Hematopoietic multipotent progenitor cell treated with erythropoietin and hydrocortisone succinate and interleukin-3 and kit ligand, for 6 days (in vitro differentiated cells): ENCODE data around the gene SIK3.
A peak's percentile ranks its signal among the peaks of the same experiment; 100 is the strongest.
"Not testable (repeated sequence)": the region's sequence is repeated elsewhere in the genome, so short reads cannot be mapped to it uniquely, and the experiment has no call there.

ENCODE experiments used
- DNase-seq: peaks from one replicate; pipeline ENCODE4 v3.0.0-alpha.2; 2015

Gene SIK3

DNA sequence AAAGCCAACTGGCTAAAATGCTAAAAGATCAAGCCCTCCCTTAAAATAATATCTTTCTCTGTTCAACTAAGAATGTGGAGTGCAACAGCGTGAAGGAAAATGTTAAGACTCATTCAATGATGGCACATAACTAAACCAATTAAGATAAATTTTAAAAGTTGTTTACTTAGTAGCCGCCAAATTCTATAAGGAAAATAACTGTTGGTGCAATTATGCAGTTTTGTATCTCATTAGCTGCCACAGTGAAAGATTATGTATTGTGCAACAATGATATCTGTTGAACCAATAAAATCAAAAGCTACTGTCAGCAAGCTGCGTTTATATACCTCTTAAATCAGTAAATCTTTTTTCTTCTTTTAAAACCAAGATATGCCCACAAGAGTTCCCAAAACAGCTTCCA lies 55.5 kb downstream of the SIK3 start:
- no peak for DNase-seq

- no peak for DNase-seq
These were observed 58.3 kb downstream of the SIK3 start for GRCh38 chr11:117039900-117040299.

DNA sequence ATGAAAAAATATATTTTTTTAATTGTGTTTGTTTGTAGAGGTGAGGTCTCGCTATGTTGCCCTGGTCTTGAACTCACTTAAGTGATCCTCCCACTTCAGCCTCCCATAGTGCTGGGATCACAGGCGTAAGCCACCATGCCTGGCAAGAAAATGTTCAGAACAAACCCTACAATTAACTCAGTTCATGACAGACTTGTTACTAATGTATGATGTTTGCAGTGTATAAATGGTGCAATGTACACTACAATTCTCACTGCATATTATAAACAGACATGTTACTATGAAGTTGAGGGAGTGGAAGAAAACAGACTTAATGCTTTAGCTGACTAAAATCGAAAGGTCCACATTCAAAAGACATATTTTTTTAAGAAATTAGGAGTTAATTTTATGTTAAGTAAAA lies 59.0 kb downstream of the SIK3 start:
- no peak for DNase-seq

GRCh38 chr11:117037975-117038350 lies 60.3 kb downstream of the SIK3 start:
- DNase-seq, result no peak

DNA sequence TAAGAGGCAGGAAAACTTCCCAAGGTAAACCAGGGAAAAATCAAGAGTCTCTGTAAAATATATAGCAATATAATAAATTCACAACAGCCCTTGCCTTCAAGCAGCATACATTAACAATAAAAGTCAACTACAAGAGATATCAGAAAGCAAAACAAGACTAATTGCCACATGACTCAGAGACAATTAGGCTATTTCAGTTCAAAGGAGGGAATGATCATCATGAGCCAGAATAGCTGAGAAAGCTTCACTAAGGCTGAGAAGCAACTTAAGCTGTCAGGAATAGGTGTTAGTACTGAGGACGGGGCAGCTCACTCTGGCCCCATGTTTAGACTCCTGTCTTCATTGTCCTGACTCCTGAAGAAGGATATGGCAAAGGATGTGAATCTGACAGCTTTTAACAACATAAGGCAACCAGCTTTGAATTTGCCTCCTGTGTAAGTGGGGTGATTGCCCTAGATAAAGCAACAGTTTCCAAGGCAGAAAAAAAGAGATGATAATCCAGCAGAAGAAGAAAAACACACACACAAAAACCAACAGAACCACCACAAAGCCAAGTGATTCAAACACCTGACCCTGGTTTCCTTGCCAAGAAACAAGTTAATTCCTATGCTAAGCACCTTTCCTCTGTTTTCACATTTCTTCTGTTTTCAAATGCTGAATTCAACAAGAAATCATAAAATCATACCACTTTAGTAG lies 60.8 kb downstream of the SIK3 start:
- peak; percentile 48 for DNase-seq

- DNase-seq, result no peak
These were observed 63.3 kb downstream of the SIK3 start for GRCh38 chr11:117034901-117035300.

- DNase-seq, result no peak
These were observed 71.5 kb downstream of the SIK3 start for GRCh38 chr11:117026593-117027330.

DNA sequence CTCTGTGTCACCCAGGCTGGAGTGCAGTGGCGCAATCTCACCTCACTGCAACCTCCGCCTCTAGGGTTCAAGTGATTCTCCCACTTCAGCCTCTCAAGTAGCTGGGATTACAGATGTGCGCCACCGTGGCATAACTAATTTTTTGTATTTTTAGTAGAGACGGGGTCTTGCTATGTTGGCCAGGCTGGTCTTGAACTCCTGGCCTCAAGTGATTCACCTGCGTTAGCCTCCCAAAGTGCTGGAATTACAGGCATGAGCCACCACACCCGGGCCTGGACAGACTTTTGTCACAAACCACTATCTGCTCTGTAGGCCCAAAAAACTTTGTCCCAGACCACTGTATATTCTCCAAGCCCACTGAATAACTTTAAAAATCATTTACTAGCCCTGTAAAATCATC lies 74.5 kb downstream of the SIK3 start:
- DNase-seq, result not testable (repeated sequence)

GRCh38 chr11:117023178-117023577 lies 75.0 kb downstream of the SIK3 start:
- no peak for DNase-seq

GRCh38 chr11:117022526-117022925 lies 75.7 kb downstream of the SIK3 start:
- DNase-seq, result peak; percentile 45

DNA sequence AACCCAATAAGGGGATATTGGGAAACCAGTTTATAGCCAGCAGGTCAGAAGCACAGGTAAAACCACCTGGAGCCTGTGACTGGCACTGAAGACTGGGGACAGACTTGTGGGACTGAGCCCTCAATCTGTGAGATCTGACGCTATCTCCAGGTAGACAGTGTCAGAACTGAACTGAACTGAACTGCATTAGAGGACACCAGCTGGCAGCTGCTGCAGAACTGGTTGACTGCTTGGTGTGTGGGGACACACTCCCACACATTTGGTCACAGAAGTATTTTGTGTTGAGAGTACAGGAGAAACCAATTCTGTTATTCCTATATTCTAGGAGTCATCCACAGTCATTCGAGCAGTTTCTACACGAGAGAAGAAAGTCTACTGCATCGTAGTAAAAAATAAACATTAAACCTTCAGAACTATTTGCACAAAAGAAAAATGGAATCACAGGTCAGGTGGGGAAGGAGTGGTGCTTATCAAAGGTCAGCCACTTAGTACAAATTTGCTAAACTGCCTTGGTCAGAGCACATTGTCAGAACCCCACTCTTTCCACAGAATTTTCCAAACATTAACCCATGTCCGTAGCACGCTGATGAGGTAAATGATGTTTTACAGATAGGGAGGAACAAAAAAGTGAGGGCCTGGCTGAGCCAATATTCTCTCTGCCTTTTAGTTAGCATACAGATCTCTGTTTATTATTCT lies 77.2 kb downstream of the SIK3 start:
- no peak for DNase-seq

DNA sequence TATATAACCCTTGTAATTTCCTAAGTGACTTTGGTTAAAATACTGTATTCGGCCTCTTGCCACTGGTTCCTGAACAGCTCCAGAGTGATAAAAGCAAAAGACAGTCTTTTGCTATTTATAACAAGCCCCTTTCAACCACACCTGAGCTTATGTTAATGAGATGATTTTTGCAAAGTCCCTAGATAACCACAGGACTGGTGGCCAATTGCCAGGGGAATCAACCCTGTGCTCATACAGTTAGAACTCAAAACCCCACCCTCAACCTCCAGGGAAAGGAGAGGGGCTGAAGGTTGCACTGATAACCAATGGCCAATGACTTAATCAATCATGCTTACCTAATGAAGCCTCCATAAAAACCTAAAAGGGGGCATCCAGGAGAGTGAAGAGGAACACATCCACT lies 77.9 kb downstream of the SIK3 start:
- peak; percentile 80 for DNase-seq

- peak; percentile 83 for DNase-seq
These were observed 78.4 kb downstream of the SIK3 start for GRCh38 chr11:117019871-117020270.

DNA sequence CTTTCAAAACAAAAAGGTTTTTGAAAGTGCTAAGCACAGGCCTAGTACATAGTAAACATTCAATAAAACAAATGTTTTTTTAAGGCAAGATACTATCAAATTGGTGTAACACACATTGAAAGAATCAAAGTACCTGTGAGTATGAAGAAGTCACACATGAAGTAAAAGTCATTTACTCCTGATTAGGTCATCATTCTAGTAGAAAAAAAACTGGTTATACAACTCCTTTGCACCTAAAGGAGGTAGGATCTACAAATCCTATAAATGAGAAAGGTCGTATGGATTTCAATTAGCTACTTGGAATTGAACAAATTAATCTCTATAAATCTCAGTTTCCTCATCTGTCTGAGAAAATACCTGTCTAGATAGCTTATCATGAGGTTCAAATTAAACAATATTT lies 80.8 kb downstream of the SIK3 start:
- no peak for DNase-seq

DNA sequence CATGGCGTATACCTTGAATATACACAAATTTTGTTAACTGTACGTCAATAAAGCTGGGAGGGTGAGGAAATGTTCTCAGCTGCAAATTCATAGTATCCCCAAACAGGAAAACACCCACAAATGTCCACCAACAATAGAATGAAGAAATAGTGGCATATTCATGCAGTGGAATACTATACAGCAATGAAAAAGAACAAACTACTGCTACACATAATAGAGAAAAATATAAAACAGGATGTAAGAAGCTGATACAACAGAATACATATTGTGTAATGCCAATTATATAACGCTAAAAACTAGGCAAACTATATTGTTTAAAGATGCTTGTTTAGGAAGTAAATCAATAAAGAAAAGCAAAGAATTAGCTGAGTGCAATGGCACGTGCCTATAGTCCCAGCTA lies 81.5 kb downstream of the SIK3 start:
- DNase-seq, result no peak

GRCh38 chr11:117016246-117016645 lies 82.0 kb downstream of the SIK3 start:
- no peak for DNase-seq

GRCh38 chr11:117011541-117011898 lies 86.7 kb downstream of the SIK3 start:
- DNase-seq, result no peak

DNA sequence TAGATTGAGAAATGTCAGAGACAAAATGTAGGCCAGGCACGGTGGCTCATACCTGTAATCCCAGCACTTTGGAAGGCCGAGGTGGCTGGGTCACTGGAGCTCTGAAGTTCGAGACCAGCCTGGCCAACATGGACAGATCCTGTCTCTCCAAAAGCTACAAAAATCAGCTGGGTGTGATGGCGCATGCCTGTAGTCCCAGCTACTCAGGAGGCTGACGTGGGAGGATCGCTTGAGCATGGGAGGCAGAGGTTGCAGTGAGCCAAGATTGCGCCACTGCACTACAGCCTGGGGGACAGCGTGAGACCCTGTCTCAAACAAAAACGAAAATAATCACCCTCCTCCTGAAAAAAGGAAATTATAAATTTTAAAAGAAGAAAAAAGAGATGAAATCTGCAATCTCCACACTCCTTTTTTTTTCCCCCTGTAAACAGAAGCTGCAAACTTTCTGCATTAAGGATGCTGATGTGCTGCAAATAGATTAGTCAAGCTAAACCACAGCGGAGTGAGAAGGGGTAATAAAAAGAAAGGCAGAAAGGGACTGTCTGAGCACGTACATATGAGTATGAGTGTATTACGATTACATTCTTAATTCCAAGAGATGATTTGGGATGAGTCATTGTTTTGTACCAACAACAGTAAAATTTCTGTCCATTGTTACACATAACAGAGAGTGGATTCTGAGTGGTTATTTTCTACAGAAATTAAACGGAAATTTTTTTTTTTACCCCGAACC lies 87.3 kb downstream of the SIK3 start:
- DNase-seq, result peak; percentile 25

- no peak for DNase-seq
These were observed 88.2 kb downstream of the SIK3 start for GRCh38 chr11:117009905-117010605.

DNA sequence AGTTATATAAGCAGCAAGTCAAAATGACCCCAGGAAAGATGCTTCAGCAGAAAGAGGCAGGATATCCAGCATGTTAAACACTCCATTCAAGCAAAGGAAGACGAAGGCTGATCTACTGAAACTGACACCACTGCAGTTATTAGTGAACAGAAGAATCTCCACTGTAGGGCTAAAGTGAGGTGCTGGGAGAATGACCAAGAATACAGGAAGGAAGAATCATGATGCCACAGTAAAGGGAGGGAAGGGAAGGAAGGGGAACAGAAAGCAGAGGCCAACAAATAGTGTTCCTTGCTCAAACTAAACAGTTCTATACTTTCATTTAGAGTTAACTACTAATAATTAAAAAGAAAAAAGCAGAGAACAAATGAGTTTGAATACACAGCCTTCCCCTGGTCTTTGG lies 92.5 kb downstream of the SIK3 start:
- no peak for DNase-seq

- peak; percentile 88 for DNase-seq
These were observed 95.5 kb downstream of the SIK3 start for GRCh38 chr11:117002639-117003299.
